Measurements from ENCODE around the gene LRRFIP1.

Gene LRRFIP1

GRCh38 chr2:237729681-237730475, 102.5 kb downstream of the LRRFIP1 start:
- no peak for TF ChIP-seq SPI1 (IDR thresholded peaks at IDR 0.05; ENCODE audit: low read depth, low read length)
- TF ChIP-seq POLR2AphosphoS5 (IDR thresholded peaks at IDR 0.05; ENCODE audit: low read depth, low read length) = no peak
- TF ChIP-seq TAF1 (IDR thresholded peaks at IDR 0.05; ENCODE audit: low read depth, low read length) = no peak
- TF ChIP-seq PAX5 (IDR thresholded peaks at IDR 0.05; ENCODE audit: insufficient read depth, low read length, severe bottlenecking) = no peak
- TF ChIP-seq POU2F2 (IDR thresholded peaks at IDR 0.05; ENCODE audit: low read depth, low read length) = no peak
- TF ChIP-seq POLR2A (IDR thresholded peaks at IDR 0.05; ENCODE audit: low read depth, low read length) = no peak
- FAIRE-seq (no peak), DNase-seq (ENCODE audit: insufficient read length, low spot score) (no peak)

- FAIRE-seq (no peak), DNase-seq (ENCODE audit: insufficient read length, low spot score) (no peak)
- TF ChIP-seq PAX5 (IDR thresholded peaks at IDR 0.05; ENCODE audit: insufficient read depth, low read length, severe bottlenecking) = no peak
Observed at GRCh38 chr2:237731663-237732062, 104.3 kb downstream of the LRRFIP1 start.

GRCh38 chr2:237732070-237732469, 104.7 kb downstream of the LRRFIP1 start:
- FAIRE-seq = no peak
- no peak for DNase-seq (ENCODE audit: insufficient read length, low spot score)
- no peak for TF ChIP-seq POLR2AphosphoS5 (IDR thresholded peaks at IDR 0.05; ENCODE audit: low read depth, low read length)
- no peak for TF ChIP-seq PAX5 (IDR thresholded peaks at IDR 0.05; ENCODE audit: insufficient read depth, low read length, severe bottlenecking)
- no peak for TF ChIP-seq SPI1 (IDR thresholded peaks at IDR 0.05; ENCODE audit: low read depth, low read length)

- TF ChIP-seq POLR2AphosphoS5 (IDR thresholded peaks at IDR 0.05; ENCODE audit: low read depth, low read length) = no peak
- no peak for DNase-seq (ENCODE audit: insufficient read length, low spot score)
- no peak for FAIRE-seq
Observed at GRCh38 chr2:237732790-237733381, 105.5 kb downstream of the LRRFIP1 start.

- no peak for FAIRE-seq
- DNase-seq (ENCODE audit: insufficient read length, low spot score) = no peak
- no peak for TF ChIP-seq POU2F2 (IDR thresholded peaks at IDR 0.05; ENCODE audit: low read depth, low read length)
- no peak for TF ChIP-seq POLR2A (IDR thresholded peaks at IDR 0.05; ENCODE audit: low read depth, low read length)
- no peak for TF ChIP-seq POLR2AphosphoS5 (IDR thresholded peaks at IDR 0.05; ENCODE audit: low read depth, low read length)
- no peak for TF ChIP-seq PAX5 (IDR thresholded peaks at IDR 0.05; ENCODE audit: insufficient read depth, low read length, severe bottlenecking)
- no peak for TF ChIP-seq SPI1 (IDR thresholded peaks at IDR 0.05; ENCODE audit: low read depth, low read length)
- no peak for TF ChIP-seq TAF1 (IDR thresholded peaks at IDR 0.05; ENCODE audit: low read depth, low read length)
Observed at GRCh38 chr2:237733677-237734300, 106.4 kb downstream of the LRRFIP1 start.

- no peak for DNase-seq (ENCODE audit: insufficient read length, low spot score)
- TF ChIP-seq POU2F2 (IDR thresholded peaks at IDR 0.05; ENCODE audit: low read depth, low read length) = no peak
- no peak for TF ChIP-seq TAF1 (IDR thresholded peaks at IDR 0.05; ENCODE audit: low read depth, low read length)
- no peak for TF ChIP-seq POLR2AphosphoS5 (IDR thresholded peaks at IDR 0.05; ENCODE audit: low read depth, low read length)
- no peak for TF ChIP-seq POLR2A (IDR thresholded peaks at IDR 0.05; ENCODE audit: low read depth, low read length)
- TF ChIP-seq PAX5 (IDR thresholded peaks at IDR 0.05; ENCODE audit: insufficient read depth, low read length, severe bottlenecking) = no peak
- no peak for TF ChIP-seq SPI1 (IDR thresholded peaks at IDR 0.05; ENCODE audit: low read depth, low read length)
- FAIRE-seq = no peak
Observed at GRCh38 chr2:237734905-237735623, 107.7 kb downstream of the LRRFIP1 start.

GRCh38 chr2:237735798-237736197, 108.4 kb downstream of the LRRFIP1 start:
- FAIRE-seq = no peak

GRCh38 chr2:237736783-237737182, 109.4 kb downstream of the LRRFIP1 start:
- no peak for DNase-seq (ENCODE audit: insufficient read length, low spot score)
- TF ChIP-seq PAX5 (IDR thresholded peaks at IDR 0.05; ENCODE audit: insufficient read depth, low read length, severe bottlenecking) (no peak), TAF1 (IDR thresholded peaks at IDR 0.05; ENCODE audit: low read depth, low read length) (no peak)
- FAIRE-seq = no peak

More at GRCh38 chr2:237735798-237736197, 108.4 kb downstream of the LRRFIP1 start:
- no peak for DNase-seq (ENCODE audit: insufficient read length, low spot score)
- no peak for TF ChIP-seq POU2F2 (IDR thresholded peaks at IDR 0.05; ENCODE audit: low read depth, low read length)
- TF ChIP-seq POLR2AphosphoS5 (IDR thresholded peaks at IDR 0.05; ENCODE audit: low read depth, low read length) = no peak
- no peak for TF ChIP-seq SPI1 (IDR thresholded peaks at IDR 0.05; ENCODE audit: low read depth, low read length)
- TF ChIP-seq POLR2A (IDR thresholded peaks at IDR 0.05; ENCODE audit: low read depth, low read length) = no peak
- no peak for TF ChIP-seq PAX5 (IDR thresholded peaks at IDR 0.05; ENCODE audit: insufficient read depth, low read length, severe bottlenecking)
- no peak for TF ChIP-seq TAF1 (IDR thresholded peaks at IDR 0.05; ENCODE audit: low read depth, low read length)

- FAIRE-seq (no peak), DNase-seq (ENCODE audit: insufficient read length, low spot score) (no peak)
- TF ChIP-seq POU2F2 (IDR thresholded peaks at IDR 0.05; ENCODE audit: low read depth, low read length) (no peak), TAF1 (IDR thresholded peaks at IDR 0.05; ENCODE audit: low read depth, low read length) (no peak), POLR2A (IDR thresholded peaks at IDR 0.05; ENCODE audit: low read depth, low read length) (no peak), POLR2AphosphoS5 (IDR thresholded peaks at IDR 0.05; ENCODE audit: low read depth, low read length) (no peak), PAX5 (IDR thresholded peaks at IDR 0.05; ENCODE audit: insufficient read depth, low read length, severe bottlenecking) (no peak), SPI1 (IDR thresholded peaks at IDR 0.05; ENCODE audit: low read depth, low read length) (no peak)
Observed at GRCh38 chr2:237737196-237737865, 109.9 kb downstream of the LRRFIP1 start.
